ENCODE data around the gene DGLUCY. TPM values are rescaled to one million over a fixed set of nuclear protein-coding genes. Genes with fewer than 3 reads are reported as not detected.
"Not testable (repeated sequence)": the region's sequence is repeated elsewhere in the genome, so short reads cannot be mapped to it uniquely, and the experiment has no call there.

The DGLUCY gene
- total RNA-seq, 1 donor, result 39.7 TPM

DNA sequence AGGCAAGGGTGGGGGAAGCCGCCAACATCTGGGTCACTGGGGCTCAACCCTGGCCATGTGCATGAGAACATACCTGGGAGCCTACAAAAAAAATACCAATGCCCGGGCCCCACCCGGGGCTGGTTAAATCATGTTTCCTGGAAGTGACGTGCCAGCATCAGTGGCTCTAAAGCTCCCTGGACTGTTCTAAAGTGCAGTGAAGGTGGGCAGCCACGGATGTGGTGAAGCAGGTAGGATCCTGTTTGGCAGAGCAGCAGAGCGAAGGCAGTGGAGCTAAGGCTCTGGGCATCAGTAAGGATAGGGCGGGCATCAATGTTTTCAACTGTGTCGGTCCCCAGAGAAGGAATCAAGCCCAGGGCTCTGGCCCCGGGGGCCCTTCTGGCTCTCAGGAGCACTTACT, 131.2 kb downstream of the DGLUCY start:
- no peak for DNase-seq (ENCODE audit: low read depth)
- H3K4me3 ChIP-seq (ENCODE audit: low read depth, low read length), result no peak overlapping the region
- TF ChIP-seq, protein P1, sequence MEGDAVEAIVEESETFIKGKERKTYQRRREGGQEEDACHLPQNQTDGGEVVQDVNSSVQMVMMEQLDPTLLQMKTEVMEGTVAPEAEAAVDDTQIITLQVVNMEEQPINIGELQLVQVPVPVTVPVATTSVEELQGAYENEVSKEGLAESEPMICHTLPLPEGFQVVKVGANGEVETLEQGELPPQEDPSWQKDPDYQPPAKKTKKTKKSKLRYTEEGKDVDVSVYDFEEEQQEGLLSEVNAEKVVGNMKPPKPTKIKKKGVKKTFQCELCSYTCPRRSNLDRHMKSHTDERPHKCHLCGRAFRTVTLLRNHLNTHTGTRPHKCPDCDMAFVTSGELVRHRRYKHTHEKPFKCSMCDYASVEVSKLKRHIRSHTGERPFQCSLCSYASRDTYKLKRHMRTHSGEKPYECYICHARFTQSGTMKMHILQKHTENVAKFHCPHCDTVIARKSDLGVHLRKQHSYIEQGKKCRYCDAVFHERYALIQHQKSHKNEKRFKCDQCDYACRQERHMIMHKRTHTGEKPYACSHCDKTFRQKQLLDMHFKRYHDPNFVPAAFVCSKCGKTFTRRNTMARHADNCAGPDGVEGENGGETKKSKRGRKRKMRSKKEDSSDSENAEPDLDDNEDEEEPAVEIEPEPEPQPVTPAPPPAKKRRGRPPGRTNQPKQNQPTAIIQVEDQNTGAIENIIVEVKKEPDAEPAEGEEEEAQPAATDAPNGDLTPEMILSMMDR (IDR thresholded peaks at IDR 0.05; ENCODE audit: insufficient read depth, low read depth, low read length), result no peak

DNA sequence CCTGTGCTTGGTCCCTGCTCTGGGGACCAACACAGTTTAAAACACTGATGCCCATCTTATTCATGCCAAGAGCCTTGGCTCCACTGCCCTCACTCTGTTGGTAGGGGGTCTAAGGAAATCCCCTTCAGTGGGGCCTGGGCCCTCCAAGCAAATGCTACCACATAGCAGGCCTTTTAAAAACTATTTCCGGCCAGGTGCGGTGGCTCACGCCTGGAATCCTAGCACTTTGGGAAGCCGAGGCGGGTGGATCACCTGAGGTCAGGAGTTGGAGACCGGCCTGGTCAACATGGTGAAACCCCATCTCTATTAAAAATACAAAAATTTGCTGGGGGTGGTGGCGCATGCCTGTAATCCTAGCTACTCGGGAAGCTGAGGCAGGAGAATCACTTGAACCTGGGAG, 131.7 kb downstream of the DGLUCY start:
- H3K4me3 ChIP-seq (ENCODE audit: low read depth, low read length), result not testable (repeated sequence)

DNA sequence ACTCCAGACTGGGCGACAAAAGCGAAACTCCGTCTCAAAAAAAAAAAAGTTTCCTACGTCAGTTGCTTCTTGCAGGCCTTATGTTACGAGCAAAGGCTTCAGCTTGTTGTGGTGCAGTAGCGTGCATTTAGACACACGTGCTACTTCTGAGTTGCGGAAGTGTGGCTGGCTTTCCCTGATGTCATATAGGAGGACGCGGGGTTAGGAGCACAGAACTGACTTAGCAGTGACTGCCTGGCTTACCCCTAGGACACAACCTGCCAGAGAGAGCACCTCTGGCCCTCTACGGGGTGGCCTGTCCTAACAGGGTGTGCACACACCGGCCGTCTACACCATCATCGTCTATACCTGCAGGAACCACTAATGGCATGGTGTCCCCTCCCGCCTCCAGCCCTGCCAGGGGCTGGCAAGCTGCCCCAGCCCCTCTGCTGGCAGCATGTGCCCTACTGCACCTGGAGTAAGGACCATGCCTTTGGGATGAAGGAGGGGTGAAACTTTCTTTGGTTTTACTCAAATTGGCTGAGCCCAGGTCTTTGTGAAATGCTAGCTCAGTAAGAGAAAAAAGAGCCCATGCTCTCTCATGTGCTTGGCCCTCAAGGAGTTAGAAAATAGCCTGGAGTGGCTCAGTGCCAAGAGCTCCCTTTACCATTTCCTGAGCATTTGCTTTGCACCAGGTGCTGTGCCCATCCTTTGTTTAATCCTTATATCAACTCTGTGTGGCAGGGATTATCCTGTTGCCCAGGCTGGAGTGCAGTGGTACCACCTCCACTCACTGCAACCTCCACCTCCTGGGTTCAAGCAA, 132.4 kb downstream of the DGLUCY start:
- no peak for DNase-seq (ENCODE audit: low read depth)
- TF ChIP-seq, protein P1 (IDR thresholded peaks at IDR 0.05; ENCODE audit: insufficient read depth, low read depth, low read length), result no peak
- no peak overlapping the region for H3K4me3 ChIP-seq (ENCODE audit: low read depth, low read length)

More for the DNA sequence above, 131.7 kb downstream of the DGLUCY start:
- not testable (repeated sequence) for DNase-seq (ENCODE audit: low read depth)

DNA sequence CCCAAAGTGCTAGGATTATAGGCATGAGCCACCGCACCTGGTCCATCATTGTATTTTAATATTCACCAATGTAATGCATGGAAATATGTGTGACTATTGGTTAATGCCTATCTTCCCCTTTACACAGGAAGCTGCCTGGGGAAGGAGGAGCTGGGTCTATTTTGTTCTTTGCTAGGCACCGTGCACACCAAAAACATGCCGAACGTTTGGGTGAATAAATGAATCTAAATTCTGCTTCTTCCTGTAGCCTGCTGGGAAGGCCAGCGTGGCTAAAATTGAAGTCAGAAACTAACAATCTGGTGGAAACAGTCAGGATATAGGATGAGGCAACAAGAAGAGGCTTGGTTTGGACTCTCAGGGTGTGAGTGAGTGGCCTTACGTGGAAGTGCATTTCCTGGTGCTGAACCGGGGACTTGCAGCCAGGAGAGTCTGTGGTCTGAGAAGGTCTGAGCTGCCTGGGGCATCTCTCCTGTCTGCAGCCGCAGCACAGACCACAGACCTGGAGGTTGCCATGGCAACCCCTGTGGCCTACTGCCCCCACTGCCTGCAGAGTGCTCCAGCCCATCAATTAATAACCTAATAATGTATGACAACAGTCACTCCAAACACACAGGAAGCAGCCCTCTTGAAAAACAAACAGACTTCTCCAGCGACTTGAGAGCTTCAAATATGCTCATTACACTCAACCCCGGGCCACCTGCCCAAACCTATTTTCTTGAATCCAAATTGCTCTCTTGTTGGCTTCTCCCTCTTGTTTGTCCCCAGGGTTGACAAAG, 136.2 kb downstream of the DGLUCY start:
- no peak for DNase-seq (ENCODE audit: low read depth)
- no peak overlapping the region for H3K4me3 ChIP-seq (ENCODE audit: low read depth, low read length)
- TF ChIP-seq, protein P1 (IDR thresholded peaks at IDR 0.05; ENCODE audit: insufficient read depth, low read depth, low read length), result no peak

DNA sequence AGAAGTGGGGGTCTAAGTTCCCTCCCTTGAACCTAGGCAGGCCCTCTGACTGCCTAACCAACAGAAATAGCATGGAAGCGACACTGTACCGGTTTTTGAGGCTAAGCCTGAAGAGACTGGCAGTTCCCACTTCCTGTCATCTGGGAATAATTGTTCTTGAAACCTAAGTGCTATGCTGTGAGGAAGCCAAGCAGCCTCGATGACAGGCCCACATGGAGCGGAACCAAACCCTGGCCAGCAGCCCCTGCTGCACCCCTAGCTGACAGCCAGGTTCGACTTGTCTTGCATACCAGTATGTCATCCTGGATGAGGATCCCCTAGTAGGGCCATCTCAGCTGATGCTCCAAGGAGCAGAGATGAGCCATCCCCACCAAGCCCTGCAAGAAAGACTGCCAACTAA, 137.0 kb downstream of the DGLUCY start:
- TF ChIP-seq, protein P1 (IDR thresholded peaks at IDR 0.05; ENCODE audit: insufficient read depth, low read depth, low read length), result no peak
- no peak for DNase-seq (ENCODE audit: low read depth)

DNA sequence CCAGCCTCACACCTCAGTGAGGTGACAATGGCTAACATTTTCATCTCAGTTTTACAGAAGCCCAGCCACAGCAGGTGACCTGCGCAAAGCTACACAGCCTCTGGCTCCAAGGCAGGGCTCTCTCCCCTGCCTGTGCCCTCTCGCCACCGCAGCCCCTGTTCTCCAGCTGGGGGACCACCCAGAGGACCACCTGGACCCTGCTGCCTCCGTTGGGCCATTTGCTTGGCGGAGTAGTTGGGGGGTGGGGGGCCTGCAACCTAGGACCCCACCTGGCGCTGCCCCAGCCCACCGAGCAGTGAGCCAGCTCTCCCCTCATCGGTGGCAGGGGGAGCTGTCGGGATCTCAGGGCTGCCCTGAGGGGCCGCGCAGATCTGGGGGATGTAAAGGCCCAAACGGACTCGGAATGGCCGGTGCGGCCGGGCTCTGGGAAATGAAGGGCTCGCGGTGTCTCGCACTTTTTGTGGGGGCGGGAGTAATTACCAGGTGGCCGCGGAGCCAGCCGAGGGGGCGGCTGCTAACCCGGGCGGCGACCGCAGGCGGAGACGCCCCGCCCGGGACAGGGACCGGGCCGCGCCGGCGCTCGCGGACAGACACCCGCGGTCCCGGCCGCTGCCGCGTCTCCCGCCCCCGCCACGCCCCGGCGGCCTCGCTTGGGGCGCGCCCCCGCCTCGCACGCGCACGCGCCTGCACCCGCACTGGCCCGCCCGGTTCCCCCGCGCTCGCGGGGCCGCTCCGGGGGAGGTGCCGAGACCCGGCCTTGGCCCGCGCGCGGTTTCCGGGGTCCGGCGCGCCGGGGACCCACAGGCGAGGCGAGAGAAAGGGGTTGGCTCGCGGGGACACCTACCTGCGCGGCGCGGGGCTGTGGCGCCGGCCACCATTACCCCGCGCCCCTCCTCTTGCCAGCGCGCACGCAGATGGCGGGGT, 139.3 kb downstream of the DGLUCY start:
- DNase-seq (ENCODE audit: low read depth), result no peak
- TF ChIP-seq, protein P1 (IDR thresholded peaks at IDR 0.05; ENCODE audit: insufficient read depth, low read depth, low read length), result peak; percentile 8
- peak overlapping the region; percentile 61 for H3K4me3 ChIP-seq (ENCODE audit: low read depth, low read length)

More for the DNA sequence above, 137.0 kb downstream of the DGLUCY start:
- H3K4me3 ChIP-seq (ENCODE audit: low read depth, low read length), result no peak overlapping the region
